GM21529 (cell line): ENCODE results near the gene CREG1.
A peak's percentile ranks its signal among the peaks of the same experiment; 100 is the strongest.
"Not testable (repeated sequence)": the region's sequence is repeated elsewhere in the genome, so short reads cannot be mapped to it uniquely, and the experiment has no call there.

Experiments
- ATAC-seq: cut with Tn5 transposase; IDR thresholded peaks from one replicate; pipeline ENCODE4 v1.9.1; 2021; ENCODE audit not compliant: unreplicated experiment

Gene CREG1

GRCh38 chr1:167564612-167565270, 11.2 kb upstream of the CREG1 start:
- ATAC-seq: no peak

DNA sequence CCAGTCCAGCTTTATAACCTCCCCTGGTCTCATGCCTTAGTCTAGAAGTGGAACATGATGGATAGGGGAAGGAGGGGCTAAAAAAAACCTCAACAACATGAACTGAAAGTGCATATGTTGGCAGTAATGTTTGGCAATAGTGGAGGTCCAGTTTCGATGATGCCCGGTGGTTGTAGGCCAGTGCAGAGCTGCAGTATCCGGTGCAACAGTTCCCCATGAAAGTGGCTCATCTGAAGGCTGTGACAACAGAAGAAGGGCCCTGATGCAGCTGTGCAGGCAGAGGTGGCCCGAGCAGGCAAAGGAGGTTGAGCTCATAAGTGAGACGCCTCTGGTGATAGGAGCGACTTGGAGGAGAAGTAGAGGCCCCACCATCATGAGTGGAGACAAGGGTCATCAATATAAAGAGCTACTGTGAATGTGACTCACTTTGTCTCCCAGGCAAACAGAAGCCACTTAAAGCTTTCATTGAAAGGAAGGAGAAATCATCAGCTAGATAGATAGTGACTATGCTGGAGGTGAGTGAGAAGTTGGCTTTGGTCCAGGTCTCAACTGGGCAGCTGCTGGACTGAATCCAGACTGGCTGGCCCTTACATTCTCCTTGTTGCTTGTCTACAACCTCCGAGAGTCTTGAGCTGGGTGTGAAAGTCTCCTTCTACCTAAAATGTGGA, 10.2 kb upstream of the CREG1 start:
- ATAC-seq: no peak

- no peak for ATAC-seq
Measured at GRCh38 chr1:167562702-167563101, 9.1 kb upstream of the CREG1 start.

- no peak for ATAC-seq
Measured at GRCh38 chr1:167561753-167562152, 8.2 kb upstream of the CREG1 start.

- ATAC-seq: peak; percentile 24
Measured at GRCh38 chr1:167555971-167556714, 2.6 kb upstream of the CREG1 start.

GRCh38 chr1:167555072-167555471, 1.5 kb upstream of the CREG1 start:
- ATAC-seq: not testable (repeated sequence)

GRCh38 chr1:167554028-167554779, 642 bp upstream of the CREG1 start:
- peak; percentile 12 for ATAC-seq

DNA sequence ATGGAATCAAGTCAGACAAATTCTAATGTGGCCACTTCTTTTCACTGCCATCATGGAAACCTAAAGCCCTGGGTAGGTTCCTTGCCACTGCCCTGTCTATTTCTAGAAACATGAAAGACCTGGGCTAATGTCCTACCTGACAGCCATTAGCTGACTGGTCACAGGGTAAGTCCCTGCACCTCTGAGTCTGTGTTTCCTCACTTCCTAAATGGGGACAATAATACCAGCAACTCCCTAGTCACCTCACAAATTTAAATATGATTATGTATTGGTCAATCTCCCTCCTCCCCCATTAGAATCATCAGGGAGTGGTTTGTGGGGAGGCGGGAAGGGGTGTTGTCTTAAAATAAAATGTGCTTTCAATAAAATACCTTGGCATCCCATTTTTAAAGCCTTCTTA, 2.2 kb downstream of the CREG1 start:
- no peak for ATAC-seq

DNA sequence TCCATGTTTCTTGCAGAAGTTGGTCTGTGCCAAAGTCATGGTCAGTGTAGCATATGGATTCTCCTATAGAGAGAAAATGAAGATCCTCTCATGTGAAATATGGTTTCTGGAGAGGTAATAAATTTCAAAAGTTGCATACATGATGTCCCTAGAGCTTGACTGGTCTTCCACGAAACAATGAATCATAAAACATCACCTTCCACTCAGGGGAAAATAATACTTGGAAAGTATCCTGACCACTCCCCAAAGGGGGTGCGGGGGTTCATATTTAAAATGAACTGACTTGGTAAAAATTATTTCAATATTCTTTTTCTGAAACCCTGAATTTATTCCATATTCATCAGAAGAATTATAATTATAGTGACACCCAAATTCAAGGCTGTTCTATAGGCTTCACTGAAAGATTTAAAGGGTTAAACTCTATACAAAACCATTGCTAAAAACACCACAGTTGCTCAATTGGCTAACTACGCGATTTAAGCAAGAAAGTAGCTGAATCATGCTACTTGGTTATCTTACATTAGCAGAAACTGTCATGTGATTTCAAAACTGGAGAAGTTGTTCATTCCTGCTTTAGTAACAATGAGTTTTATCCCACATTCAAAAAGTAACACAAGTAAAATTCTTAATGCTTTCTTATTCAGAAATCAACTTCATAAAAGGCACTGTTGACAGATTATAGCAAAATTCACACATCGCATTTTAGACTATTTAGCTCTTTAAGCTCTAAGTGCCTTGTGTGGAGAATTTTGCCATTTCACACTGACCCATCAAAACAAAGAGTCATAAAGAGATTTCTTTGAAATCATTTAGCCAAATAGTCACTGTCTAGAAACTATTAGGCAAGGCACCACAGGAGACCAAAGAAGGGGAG, 5.3 kb downstream of the CREG1 start:
- ATAC-seq: no peak

DNA sequence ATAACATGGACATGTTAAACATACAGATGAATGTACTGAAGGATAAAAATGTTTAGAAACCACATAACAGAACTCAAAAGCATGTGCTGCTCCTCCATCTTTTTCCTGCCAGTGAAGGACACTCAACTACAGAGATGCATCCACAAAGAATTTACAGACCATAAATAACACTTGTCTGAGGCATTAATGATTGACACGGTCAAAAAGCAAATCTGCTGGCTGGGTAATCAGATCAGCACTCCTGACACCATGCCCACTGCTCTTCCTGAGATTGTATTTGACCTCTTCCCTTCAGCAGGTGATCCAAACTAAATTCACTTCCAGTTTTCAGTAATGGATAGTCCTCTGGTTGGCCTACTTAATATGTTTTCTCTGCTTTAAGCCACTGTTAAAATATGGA, 6.6 kb downstream of the CREG1 start:
- ATAC-seq: no peak

- ATAC-seq: no peak
Measured at GRCh38 chr1:167545349-167545748, 8.2 kb downstream of the CREG1 start.

GRCh38 chr1:167544447-167545093, 9.0 kb downstream of the CREG1 start:
- no peak for ATAC-seq

DNA sequence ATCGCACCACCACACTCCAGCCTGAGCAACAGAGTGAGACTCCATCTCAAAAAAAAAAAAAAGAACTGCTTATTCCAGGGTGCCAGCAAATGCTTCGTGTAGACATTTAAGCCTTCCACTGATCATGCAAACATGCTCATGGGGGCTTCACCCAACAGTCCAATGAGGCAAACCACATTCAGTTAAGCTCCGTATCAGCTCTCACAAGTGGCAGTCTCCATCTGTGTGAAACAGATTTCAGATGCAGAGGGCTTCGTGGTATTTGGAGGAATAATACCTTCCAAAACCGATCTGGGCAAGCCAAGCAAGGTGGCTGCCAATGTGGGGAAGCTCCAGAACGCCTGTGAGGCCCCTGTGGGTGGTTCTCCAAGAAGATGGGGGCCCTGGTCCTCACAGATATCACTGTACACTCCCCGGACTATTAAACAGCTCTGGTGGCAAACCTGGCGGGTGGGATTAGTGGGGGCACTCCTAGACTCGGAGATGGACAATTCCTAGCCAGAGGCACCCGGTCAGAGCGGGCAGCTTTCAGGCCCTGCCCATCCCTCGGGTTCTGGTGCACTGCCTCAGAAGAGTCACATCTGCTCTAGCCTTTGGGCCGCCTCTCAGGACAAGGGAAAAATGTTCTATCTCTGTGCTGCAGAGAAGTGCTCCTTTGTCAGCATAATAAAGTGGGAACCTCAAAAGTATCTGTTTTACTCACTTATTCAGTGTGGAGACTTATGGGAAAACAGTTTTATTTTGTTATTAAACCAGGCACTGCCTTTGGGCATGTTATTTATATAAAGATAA, 10.2 kb downstream of the CREG1 start:
- no peak for ATAC-seq

- no peak for ATAC-seq
Measured at GRCh38 chr1:167542109-167543032, 11.2 kb downstream of the CREG1 start.

DNA sequence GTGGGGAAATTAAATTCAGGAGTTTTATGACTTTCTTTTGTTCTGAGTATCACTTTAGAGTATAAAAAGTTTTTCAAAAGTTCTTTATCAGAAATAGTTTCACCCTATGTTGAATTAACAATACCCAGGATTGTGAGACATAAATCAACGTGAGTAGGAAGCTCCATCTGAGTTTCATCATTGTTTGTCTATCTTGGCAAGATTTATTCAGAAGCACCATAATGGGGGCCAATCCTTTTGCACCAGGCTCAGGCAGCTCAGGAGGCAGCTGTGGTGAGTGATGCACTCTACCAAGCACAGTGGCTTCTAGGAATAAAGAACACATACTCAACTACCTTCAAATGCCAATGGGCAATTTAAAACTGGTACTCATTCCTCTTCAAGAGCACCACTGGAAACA, 12.0 kb downstream of the CREG1 start:
- no peak for ATAC-seq

DNA sequence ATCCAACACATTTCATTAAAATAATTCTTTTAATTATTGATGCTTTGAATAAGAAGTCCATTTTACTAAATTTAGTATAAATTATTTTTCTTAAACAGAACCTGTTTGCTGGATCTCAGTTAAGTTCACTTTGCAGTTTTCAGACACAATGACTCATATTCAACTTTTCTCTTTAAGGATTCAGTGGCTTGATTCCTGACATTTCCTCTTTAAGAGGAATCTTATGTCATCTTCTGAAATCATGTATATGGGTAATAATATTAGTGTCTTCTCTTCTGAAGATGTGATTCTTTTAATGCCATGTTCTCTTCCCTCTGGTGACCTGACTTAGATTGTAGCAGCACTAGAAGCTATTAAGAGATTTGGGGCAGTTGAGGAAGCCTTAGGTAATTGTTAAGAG, 12.6 kb downstream of the CREG1 start:
- ATAC-seq: no peak

DNA sequence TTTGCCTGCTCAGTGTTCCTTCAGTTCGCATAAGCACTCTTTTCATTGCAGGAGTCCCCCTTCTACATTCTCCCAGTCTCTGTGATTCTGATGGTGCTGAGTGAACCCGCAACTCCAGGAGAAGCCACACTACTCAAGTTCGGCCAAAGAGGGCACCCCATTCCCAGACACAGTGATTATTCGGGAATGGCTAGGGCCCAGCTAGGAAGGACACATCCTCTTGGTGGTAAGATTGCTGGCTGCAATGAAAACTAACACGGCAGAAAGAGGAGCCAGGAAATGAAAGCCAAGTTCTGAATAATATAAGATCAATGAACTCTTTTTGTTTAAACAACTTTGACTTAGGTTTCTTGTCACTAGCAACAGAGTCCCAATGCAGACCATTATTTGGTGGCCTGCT, 14.9 kb downstream of the CREG1 start:
- ATAC-seq: no peak

- no peak for ATAC-seq
Measured at GRCh38 chr1:167533851-167534300, 19.7 kb downstream of the CREG1 start.
